Brain pericyte (primary cell): ENCODE results near the gene TMC1.
"Not testable (repeated sequence)": the region's sequence is repeated elsewhere in the genome, so short reads cannot be mapped to it uniquely, and the experiment has no call there.

Source experiments
- DNase-seq: peaks from one replicate; pipeline ENCODE4 v3.0.0-alpha.2; 2012; ENCODE audit warnings: low read depth, low spot score

The TMC1 gene

GRCh38 chr9:72817413-72817812, 296.0 kb downstream of the TMC1 start:
- no peak for DNase-seq

DNA sequence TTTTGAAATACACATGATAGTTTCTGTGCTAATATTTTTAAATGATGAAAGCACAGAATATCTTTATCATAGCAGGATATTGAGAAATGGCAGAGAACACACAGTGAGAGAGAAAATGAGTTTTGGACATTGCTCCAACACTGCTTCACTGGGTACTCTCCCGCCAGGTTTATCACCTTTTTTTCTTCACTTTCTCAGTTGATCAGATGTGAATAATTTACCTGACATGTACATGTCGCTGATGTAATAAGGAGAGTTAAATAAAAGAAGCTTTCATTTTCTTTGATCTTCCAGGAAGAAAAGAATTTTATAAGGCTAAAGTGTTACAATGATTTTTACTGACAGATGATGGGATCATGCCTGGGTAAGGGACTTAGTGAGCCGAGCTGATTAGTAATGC, 297.0 kb downstream of the TMC1 start:
- no peak for DNase-seq

DNA sequence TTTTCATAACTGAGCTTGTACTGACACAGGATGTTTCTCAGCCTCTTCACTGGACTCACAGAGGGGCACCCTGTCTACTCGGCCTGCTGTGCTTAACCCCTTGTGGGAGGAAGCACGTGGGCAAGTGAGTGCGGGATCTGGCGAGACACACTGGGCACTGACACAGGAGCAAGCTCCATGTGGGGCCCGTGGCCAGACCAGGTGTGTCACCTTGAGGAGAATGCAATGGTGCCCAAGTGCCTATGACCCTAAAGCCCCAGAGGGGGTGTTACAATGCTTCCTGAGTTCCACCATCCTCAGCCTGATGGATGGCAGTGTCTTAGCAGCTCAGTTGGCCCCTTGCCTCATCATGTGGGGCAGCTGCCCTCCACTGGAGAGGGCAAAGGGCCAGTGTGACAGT, 302.6 kb downstream of the TMC1 start:
- no peak for DNase-seq

DNA sequence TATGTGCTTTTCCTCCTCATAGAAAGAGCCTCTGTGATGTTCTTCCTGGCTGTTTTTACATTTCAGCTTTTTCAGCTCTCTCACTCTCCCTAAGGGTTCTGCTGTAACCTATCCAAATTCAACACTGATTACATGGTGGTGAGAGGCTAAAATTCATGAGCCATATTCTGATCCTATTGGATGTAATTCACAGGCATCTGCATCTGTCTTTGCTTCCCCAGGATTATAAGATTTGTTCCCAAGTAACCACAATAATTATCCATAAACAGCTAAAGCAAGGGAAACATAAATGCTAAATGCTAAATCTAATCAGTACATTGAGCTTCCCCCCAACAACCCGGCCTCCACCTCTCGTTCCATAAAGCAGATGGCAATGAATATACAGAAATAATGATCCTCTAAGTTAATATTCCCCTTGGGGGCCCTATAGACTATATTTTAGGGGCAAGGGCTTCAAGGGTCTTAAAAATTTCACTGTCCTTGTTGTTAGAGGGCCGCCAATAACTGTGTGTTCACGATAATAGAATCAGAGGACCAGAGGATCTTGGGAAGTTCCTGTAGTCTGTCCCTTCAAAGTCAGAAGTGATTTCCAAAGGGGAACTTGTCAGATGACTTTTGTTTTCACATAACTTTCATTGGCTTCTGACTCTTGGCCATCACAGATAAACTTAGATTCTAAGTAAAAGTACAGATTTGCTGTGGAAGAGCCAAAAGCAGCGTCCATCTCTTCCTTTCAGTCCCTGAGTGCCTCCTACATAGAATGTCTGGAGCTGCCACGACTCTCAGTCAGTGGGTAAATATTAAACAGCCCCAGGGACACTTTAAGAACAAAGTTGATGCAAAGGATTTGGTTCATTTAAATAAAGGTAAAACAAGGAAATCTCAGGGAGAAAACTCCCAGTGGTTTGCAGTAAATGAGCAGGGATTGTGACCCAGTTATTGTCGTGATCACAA, 305.9 kb downstream of the TMC1 start:
- DNase-seq: no peak

GRCh38 chr9:72827950-72828731, 306.7 kb downstream of the TMC1 start:
- DNase-seq: no peak

GRCh38 chr9:72834994-72835393, 313.6 kb downstream of the TMC1 start:
- no peak for DNase-seq

GRCh38 chr9:72836790-72837189, 315.4 kb downstream of the TMC1 start:
- DNase-seq: no peak

DNA sequence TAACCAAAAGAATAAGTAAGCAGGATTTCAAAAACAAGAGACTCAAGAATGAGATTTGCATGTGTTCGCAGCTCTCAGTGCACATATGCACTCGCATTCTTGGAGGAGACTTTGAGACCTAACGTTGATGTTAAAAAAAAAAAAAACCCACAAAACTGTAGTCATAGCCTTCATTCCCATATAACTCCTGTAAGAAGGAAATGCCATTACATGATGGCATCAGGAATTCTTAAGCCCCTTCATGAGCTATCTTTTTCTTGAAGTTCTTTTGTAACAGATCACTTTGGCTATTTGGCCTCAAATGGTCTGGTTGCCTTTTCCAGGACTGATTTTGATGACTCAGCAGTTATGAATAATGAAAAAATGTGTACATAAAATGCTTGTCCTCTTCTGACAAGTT, 317.7 kb downstream of the TMC1 start:
- DNase-seq: no peak

GRCh38 chr9:72843520-72844439, 322.4 kb downstream of the TMC1 start:
- DNase-seq: no peak

DNA sequence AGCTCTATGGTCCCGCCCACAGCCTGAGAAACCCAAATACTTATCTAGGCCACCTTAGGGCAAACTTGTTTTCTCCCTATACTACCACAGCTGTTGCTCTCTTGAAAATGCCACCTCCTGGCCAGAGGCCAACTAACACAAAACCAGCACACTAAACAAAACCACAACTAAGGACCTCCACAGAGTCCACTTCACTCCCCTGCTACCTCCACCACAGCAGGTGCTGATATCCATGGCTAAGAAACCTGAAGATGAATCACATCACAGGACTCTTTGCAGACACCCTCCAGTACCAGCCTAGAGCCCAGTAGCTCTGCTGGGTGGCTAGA, 323.0 kb downstream of the TMC1 start:
- DNase-seq: no peak

GRCh38 chr9:72845052-72845451, 323.6 kb downstream of the TMC1 start:
- not testable (repeated sequence) for DNase-seq

DNA sequence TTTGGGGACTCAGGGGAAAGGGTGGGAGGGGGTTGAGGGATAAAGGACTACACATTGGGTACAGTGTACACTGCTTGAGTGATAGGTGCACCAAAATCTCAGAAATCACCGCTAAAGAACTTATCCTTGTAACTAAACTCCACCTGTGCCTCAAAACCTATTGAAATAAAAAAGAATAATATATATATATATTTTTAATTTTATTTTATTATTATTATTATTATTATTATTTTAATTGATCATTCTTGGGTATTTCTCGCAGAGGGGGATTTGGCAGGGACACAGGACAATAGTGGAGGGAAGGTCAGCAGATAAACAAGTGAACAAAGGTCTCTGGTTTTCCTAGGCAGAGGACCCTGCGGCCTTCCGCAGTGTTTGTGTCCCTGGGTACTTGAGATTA, 328.8 kb downstream of the TMC1 start:
- DNase-seq: not testable (repeated sequence)

DNA sequence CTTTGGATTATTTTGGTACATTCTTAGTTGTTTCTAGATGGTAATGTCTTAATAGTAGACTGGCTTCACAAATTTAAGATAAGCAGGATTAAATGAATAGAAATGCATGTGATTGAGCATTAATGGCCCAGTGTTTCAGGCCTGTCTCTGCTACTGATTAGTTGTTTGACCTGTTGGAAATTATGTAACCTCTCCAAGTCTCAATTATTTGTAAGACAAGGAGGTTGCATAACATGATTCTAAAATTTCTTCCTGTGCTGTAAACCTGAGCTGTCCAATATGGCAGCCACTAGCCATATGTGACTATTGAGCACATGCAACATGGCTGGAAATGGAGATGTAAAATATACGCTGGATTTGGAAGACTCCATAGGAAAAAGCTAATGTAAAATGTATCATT, 333.9 kb downstream of the TMC1 start:
- DNase-seq: no peak

DNA sequence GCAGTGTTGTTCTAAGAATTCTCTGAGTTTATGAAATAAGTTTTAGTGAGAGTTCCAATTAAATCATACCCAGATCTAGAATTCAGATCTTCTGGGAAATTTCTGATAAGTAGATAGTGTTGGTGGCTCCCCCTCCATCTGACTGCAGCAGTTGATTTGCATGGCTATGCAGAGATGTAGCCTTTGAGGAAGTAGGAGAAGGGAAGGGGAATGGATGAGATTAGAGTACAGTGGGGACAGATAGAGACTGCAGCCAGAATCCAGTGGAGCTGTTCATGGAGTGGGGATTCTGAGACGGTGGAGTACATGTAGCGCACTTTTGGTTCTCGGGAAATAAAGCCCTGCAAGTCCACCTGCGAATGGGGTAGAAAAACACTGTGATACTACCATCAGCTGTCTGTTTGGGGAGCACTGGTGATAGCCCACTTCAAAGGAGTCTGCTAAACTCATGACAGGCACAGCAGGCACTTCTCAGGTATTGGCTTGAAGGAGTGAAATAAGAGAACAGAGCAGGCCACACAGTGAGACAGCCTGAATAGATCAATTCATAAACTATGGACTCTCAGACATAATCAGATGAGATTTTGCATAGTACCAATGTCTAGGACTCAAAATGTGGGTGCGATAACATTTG, 334.6 kb downstream of the TMC1 start:
- DNase-seq: no peak

DNA sequence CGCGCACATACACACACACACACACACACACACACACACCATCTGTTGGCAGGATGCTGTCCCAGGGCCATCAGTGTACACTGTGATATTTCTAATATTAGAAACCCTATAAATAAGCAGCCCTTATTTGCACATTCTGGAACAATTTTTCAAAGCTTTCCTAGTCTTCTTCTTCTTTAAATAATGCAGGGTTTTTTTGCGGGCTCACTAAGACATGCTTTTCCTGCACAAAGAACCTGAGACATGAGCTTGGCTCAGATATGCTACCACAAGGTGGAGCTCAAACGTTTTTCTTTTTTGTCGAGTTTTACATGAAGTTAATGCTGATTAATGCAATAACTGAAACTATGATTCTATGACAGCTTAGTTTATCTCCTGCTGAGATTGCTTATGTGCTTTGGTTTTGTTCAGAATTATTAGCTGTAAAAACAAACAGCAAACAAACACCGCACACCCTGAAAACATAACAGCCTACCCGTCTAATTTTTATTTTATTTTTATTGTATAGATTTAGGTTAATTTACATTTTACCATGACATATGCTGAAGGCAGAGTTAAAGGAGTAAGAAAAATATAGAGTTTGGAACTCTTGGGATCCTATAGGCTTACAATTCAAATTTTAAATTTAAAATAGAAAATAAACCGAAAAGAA, 335.7 kb downstream of the TMC1 start:
- peak; percentile 24 for DNase-seq

- DNase-seq: no peak
These were observed 336.2 kb downstream of the TMC1 start for GRCh38 chr9:72857624-72857996.

- no peak for DNase-seq
These were observed 336.9 kb downstream of the TMC1 start for GRCh38 chr9:72858089-72858912.

DNA sequence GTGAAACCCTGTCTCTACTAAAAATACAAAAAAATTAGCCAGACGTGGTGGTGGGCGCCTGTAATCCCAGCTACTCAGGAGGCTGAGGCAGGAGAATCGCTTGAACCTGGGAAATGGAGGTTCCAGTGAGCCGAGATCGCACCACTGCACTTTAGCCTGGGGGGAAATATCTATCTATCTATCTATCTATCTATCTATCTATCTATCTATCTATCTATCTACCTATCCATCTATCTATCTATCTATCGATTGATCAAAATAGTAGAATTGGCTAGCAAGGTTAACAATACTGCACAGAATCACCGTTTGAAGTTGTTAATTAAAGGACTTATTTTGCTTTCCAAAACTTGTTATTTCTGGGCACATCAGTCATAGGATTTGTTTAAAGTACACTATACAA, 341.4 kb downstream of the TMC1 start:
- DNase-seq: not testable (repeated sequence)

- DNase-seq: no peak
These were observed 342.2 kb downstream of the TMC1 start for GRCh38 chr9:72863456-72864094.
